ENCODE results near the gene AQR. TPM values are rescaled to one million over a fixed set of nuclear protein-coding genes. Genes with fewer than 3 reads are reported as not detected.
A peak's percentile ranks its signal among the peaks of the same experiment; 100 is the strongest.

Gene AQR
- total RNA-seq, 1 experiment from 2014 or later = 54.4 TPM

GRCh38 chr15:34993412-34993811 lies 23.9 kb upstream of the AQR start:
- no peak overlapping the region for H3K9ac ChIP-seq (ENCODE audit: extremely low read depth, insufficient read length, low read length)
- WGBS (ENCODE audit: extremely low coverage, insufficient read length, low lambda C conversion rate) = no CpG with 5 or more reads among the region's 6 CpGs

More at GRCh38 chr15:34993412-34993811, 23.9 kb upstream of the AQR start:
- H2BK12ac ChIP-seq (ENCODE audit: insufficient read length, low read depth, low read length) = no peak overlapping the region
- no peaks in the 10 kb centered on the region for H3K36me3 Mint-ChIP-seq (ENCODE audit: insufficient read depth in 1 of 3, low read depth in 3 of 3)
- H3K79me2 ChIP-seq (ENCODE audit: insufficient read depth, low read length) = no peaks in the 10 kb centered on the region
- no peak overlapping the region for H3K27ac ChIP-seq (ENCODE audit: insufficient read length, low read depth, low read length)
- no peak overlapping the region for H3K4me3 Mint-ChIP-seq
- DNase-seq = no peak
- no peak for TF ChIP-seq CTCF (conservative IDR thresholded peaks at IDR 0.05)
- H2AFZ ChIP-seq (ENCODE audit: low read length) = no peak overlapping the region
- H3K27me3 Mint-ChIP-seq (ENCODE audit: low read depth) = no peaks in the 10 kb centered on the region; the same call in 1 of the 2 replicates
- H3K27ac Mint-ChIP-seq = peak overlapping the region in 1 of 3 experiments; percentile 95; a peak in 1 of 7 replicates
- H3K9me3 Mint-ChIP-seq = no peaks in the 10 kb centered on the region
- peaks cover 38 to 45% of the 10 kb centered on the region in 2 experiments for H3K4me1 Mint-ChIP-seq
- H2BK5ac ChIP-seq (ENCODE audit: insufficient read length, low read length) = no peak overlapping the region
- H2BK15ac ChIP-seq (ENCODE audit: low read depth, low read length) = no peak overlapping the region
- H2BK20ac ChIP-seq (ENCODE audit: low read depth, low read length, poor library complexity, severe bottlenecking) = peak overlapping the region; percentile 27
- H2AK5ac ChIP-seq (ENCODE audit: insufficient read length, low read length) = no peak overlapping the region
- no peak overlapping the region for H3K14ac ChIP-seq (ENCODE audit: insufficient read depth, low read length)
- H4K91ac ChIP-seq (ENCODE audit: insufficient read length, low read depth, low read length) = no peak overlapping the region
- H3K79me1 ChIP-seq (ENCODE audit: insufficient read depth, low read depth, low read length, poor library complexity, severe bottlenecking) = no peaks in the 10 kb centered on the region
- no peak overlapping the region for H4K8ac ChIP-seq (replicated peaks; ENCODE audit: insufficient read length, low read depth, low read length)
- no peaks in the 10 kb centered on the region for H4K20me1 ChIP-seq (ENCODE audit: control insufficient read depth, insufficient read depth, insufficient read length)
- H2BK120ac ChIP-seq (ENCODE audit: low read depth, low read length, poor library complexity, severe bottlenecking) = no peak overlapping the region
- H3K27me3 ChIP-seq (ENCODE audit: insufficient read depth, low read length) = no peaks in the 10 kb centered on the region
- H3K56ac ChIP-seq (ENCODE audit: insufficient read length, low read depth, low read length) = no peak overlapping the region
- H3K18ac ChIP-seq (ENCODE audit: insufficient read length, low read depth, low read length) = no peak overlapping the region
- no peak overlapping the region for H3K23ac ChIP-seq (ENCODE audit: insufficient read length, low read depth, low read length)
- H4K5ac ChIP-seq (ENCODE audit: insufficient read length, low read depth, low read length) = no peak overlapping the region
- H3K4me2 ChIP-seq (ENCODE audit: insufficient read depth, insufficient read length, low read length) = no peak overlapping the region
- H3K4me1 ChIP-seq (ENCODE audit: insufficient read depth, low read length) = peaks cover 3% of the 10 kb centered on the region; the same call in 1 of the 2 replicates
- no peaks in the 10 kb centered on the region for H3K23me2 ChIP-seq (ENCODE audit: insufficient read length, low read depth, low read length, poor library complexity, severe bottlenecking)
- H3T11ph ChIP-seq (ENCODE audit: low read length) = no peak overlapping the region
- no peaks in the 10 kb centered on the region for H3K9me3 ChIP-seq (ENCODE audit: control insufficient read depth, low read depth, low read length)
- H3K4ac ChIP-seq (ENCODE audit: low read depth, low read length) = no peak overlapping the region
